Retinal pigment epithelial cell (primary cell): ENCODE measurements around the gene MTNR1B.

ENCODE experiments used
- DNase-seq: peaks from one replicate; pipeline ENCODE4 v3.0.0-alpha.2; 2010; ENCODE audit warnings: low read depth
- H3K4me3 ChIP-seq: 2 replicates; pipeline ENCODE4 v1.5.1; 2011; ENCODE audit warnings: mild to moderate bottlenecking, low read length, control low read depth, moderate library complexity
- TF ChIP-seq, protein P1 (sequence below): conservative IDR thresholded peaks from 2 replicates; pipeline ENCODE4 v1.5.1; 2011; ENCODE audit warnings: low read depth, low read length, control low read depth, inconsistent platforms

The MTNR1B gene

DNA sequence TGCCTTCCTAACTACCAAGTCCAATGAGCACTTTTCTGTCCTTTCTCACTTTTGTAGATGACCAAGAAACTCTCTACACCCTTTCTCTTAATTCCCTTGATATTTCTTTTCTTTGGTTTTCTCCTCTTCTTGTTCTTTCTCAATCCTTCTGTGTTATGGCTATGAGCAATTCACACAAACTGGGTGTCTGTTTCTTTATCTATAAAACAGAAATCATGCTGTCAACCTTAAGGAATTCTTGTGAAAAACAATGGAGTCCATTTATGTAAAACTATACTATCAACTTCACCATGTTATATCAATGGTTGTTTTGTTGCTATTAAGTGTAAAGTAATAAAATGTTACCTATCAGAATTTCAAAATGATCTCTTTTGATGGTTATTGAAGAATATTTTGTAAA lies 7.2 kb downstream of the MTNR1B start:
- TF ChIP-seq, protein P1, sequence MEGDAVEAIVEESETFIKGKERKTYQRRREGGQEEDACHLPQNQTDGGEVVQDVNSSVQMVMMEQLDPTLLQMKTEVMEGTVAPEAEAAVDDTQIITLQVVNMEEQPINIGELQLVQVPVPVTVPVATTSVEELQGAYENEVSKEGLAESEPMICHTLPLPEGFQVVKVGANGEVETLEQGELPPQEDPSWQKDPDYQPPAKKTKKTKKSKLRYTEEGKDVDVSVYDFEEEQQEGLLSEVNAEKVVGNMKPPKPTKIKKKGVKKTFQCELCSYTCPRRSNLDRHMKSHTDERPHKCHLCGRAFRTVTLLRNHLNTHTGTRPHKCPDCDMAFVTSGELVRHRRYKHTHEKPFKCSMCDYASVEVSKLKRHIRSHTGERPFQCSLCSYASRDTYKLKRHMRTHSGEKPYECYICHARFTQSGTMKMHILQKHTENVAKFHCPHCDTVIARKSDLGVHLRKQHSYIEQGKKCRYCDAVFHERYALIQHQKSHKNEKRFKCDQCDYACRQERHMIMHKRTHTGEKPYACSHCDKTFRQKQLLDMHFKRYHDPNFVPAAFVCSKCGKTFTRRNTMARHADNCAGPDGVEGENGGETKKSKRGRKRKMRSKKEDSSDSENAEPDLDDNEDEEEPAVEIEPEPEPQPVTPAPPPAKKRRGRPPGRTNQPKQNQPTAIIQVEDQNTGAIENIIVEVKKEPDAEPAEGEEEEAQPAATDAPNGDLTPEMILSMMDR = no peak
- DNase-seq = no peak
- no peak overlapping the region for H3K4me3 ChIP-seq

DNA sequence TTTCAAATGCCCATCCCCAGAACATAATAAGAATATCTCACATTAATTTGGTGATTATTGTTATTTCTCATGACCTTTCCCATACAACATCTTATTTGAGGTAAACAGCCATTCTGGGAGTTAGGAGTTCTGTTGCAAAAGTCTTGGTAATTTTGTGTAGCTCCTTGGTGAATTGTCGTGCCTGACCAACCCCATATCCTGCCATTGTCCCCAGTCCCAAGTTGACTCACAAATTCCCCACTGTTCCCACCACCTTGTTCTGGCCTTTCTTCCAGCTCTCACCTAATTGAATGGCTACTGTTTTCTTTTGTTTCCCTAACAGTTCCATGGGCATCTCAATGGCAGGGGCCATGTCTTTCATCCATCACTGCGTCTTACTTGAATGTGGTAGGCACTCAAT lies 8.0 kb downstream of the MTNR1B start:
- TF ChIP-seq, protein P1 = no peak
- no peak for DNase-seq
- H3K4me3 ChIP-seq = no peak overlapping the region

DNA sequence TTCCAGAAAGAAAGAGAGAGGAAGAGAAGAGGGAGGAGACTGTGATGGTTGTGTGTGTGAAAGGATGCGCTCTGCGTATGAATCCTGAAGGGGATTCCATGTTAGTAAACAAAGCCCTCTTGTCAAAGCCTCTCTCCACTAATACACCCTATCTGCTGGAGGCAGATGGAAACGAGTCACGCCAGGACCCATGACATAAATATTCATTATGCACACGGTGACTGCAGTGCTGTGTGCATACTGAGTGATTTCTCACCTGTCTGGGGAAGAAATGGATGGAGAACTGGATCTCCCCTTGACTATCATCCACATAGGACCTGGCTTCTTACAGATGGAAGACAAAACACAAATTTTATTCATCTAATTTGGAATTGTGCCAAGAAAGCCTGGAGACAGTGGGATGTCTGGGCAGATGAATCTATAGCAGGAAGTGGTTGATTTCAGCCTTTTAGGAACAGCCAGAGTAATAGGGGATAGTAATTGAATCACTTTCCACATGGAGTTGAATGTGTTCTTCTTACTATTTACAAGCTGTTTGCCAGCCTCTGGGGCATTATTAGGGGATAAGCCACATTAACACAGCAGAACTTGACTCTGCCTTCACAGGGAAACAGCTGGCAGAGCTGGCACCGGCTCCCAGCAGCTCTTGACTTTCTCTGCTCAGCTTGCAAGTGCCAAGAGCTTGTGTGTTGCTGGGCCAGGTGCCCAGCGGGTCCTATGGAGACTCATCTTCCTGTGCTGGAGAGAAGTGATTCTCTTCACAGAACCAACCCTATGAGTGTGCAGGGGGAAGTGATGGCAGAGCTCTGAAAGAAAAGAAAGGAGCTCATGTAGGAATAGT lies 9.0 kb downstream of the MTNR1B start:
- no peak overlapping the region for H3K4me3 ChIP-seq
- TF ChIP-seq, protein P1 = no peak
- no peak for DNase-seq

DNA sequence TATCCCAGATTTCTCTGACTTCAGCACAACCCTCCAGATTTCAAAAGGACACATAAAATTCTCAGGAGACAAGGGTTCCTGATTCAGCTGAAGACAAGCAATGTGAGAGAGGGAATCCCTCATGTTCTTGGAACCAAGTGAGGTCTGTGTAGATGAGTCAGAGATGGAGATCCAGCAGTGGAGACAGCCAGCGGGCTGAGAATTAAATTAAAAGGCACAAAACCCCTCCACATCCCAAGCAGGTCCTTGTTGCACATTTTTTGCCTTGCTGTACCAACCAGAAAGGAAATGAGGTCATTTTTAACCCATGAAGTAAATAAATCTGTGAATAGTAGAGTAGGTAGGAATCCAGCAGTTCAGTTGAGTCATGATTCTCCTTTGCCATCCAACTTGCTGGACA lies 9.7 kb downstream of the MTNR1B start:
- TF ChIP-seq, protein P1 = no peak
- no peak for DNase-seq
- H3K4me3 ChIP-seq = no peak overlapping the region

DNA sequence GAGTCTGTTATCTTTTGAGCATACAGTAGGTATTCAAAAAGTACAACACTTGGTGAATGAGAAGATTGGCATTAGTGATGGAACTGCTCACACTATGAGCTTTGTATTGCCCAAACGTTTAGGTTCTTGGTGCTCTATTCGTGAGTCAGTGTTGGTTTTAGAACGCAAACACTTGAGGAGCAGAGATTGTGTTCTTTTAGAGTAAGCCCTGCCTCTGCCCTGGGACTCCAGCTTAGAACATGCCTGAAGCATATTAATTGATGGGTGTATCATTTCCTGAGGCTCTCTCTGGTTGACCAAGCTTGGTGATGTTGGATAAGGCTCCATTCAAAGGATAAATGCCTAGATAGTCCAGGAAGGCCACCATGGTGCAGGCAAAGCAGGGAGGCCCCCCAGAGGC lies 10.9 kb downstream of the MTNR1B start:
- no peak overlapping the region for H3K4me3 ChIP-seq
- no peak for DNase-seq
- TF ChIP-seq, protein P1 = no peak

DNA sequence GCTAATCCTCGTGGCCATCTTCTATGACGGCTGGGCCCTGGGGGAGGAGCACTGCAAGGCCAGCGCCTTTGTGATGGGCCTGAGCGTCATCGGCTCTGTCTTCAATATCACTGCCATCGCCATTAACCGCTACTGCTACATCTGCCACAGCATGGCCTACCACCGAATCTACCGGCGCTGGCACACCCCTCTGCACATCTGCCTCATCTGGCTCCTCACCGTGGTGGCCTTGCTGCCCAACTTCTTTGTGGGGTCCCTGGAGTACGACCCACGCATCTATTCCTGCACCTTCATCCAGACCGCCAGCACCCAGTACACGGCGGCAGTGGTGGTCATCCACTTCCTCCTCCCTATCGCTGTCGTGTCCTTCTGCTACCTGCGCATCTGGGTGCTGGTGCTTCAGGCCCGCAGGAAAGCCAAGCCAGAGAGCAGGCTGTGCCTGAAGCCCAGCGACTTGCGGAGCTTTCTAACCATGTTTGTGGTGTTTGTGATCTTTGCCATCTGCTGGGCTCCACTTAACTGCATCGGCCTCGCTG lies 12.1 kb downstream of the MTNR1B start:
- DNase-seq = no peak
- no peak overlapping the region for H3K4me3 ChIP-seq
- TF ChIP-seq, protein P1 = no peak

DNA sequence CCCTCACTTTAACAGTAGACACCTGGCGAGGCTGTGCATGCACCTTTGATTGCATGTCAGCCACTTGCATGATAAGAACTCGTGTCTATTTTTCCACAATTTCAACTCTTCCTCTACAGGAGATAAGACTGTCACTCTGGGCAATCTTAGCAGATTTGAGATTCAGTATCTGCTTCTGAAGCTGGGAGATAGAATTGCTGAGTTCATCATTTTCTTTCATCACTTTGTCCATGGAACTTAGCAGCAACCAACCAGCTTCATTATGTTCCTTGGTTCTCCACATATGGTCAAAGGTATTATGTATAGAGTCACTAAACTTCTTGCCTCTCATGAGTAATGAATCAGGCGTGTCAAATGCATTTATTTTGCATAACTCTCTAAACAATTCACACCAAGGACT lies 17.1 kb downstream of the MTNR1B start:
- DNase-seq = no peak
- H3K4me3 ChIP-seq = no peak overlapping the region
- TF ChIP-seq, protein P1 = no peak
